Keratinocyte (primary cell): ENCODE results near the gene DYNAP. TPM values are rescaled to one million over a fixed set of nuclear protein-coding genes. Genes with fewer than 3 reads are reported as not detected.
A peak's percentile ranks its signal among the peaks of the same experiment; 100 is the strongest.

ENCODE experiments used
- DNase-seq: peaks from one replicate; pipeline ENCODE4 v3.0.0-alpha.2; 2011; ENCODE audit warnings: low read depth, missing footprints, low spot score
- FAIRE-seq: peaks from 2 replicates; lab custom pipeline; 2011; peaks lifted over from hg19 to GRCh38; lab: Jason Lieb, UNC
- H2AFZ ChIP-seq: 2 replicates; pipeline ENCODE4 v1.6.0; 2012; ENCODE audit warnings: low read length, control low read depth, inconsistent platforms; ENCODE audit not compliant: control insufficient read depth
- H3K27ac ChIP-seq: 2 replicates; pipeline ENCODE4 v1.5.1; 2011; ENCODE audit warnings: low read length; ENCODE audit not compliant: control insufficient read depth, insufficient read depth
- H3K27me3 ChIP-seq: 3 replicates; pipeline ENCODE4 v1.6.0; 2011; ENCODE audit warnings: low read length; ENCODE audit not compliant: control insufficient read depth, insufficient read depth; ENCODE audit errors: extremely low read depth
- H3K36me3 ChIP-seq, 2 experiments: 2 replicates in 1 of 2; 3 replicates in 1 of 2; pipeline ENCODE4 v1.5.1; 2011; ENCODE audit warnings: low read length in 2 of 2, mild to moderate bottlenecking in 1 of 2; ENCODE audit not compliant: control insufficient read depth in 2 of 2, insufficient read depth in 2 of 2; ENCODE audit errors: extremely low read depth in 1 of 2
- H3K4me1 ChIP-seq: 3 replicates; pipeline ENCODE4 v1.5.1; 2011; ENCODE audit warnings: low read length; ENCODE audit not compliant: control insufficient read depth, insufficient read depth; ENCODE audit errors: extremely low read depth
- H3K4me2 ChIP-seq: 3 replicates; pipeline ENCODE4 v1.6.0; 2011; ENCODE audit warnings: low read depth, low read length; ENCODE audit not compliant: control insufficient read depth, insufficient read depth; ENCODE audit errors: extremely low read depth
- H3K4me3 ChIP-seq, 3 experiments: fragments of 200-600 bp in 1 of 3; sonication (generic) in 1 of 3; 2 replicates in 2 of 3; 3 replicates in 1 of 3; pipeline ENCODE4 v1.5.1; 2011 to 2016; ENCODE audit warnings: low read length in 3 of 3, mild to moderate bottlenecking in 3 of 3, control low read depth in 2 of 3, inconsistent platforms in 1 of 3, low read depth in 1 of 3, mixed read lengths in 1 of 3, mixed run types in 1 of 3, moderate library complexity in 1 of 3; ENCODE audit not compliant: control insufficient read depth in 2 of 3, insufficient read depth in 2 of 3; ENCODE audit errors: extremely low read depth in 1 of 3
- H3K79me2 ChIP-seq: 2 replicates; pipeline ENCODE4 v1.6.0; 2012; ENCODE audit warnings: low read length; ENCODE audit not compliant: control insufficient read depth, insufficient read depth
- H3K9ac ChIP-seq: 3 replicates; pipeline ENCODE4 v1.6.0; 2011; ENCODE audit warnings: low read length; ENCODE audit not compliant: control insufficient read depth, insufficient read depth; ENCODE audit errors: extremely low read depth
- H3K9me1 ChIP-seq: 3 replicates; pipeline ENCODE4 v1.6.0; 2011; ENCODE audit warnings: low read length; ENCODE audit not compliant: control insufficient read depth, insufficient read depth; ENCODE audit errors: extremely low read depth
- H3K9me3 ChIP-seq: 2 replicates; pipeline ENCODE4 v1.5.1; 2012; ENCODE audit warnings: low read depth, low read length; ENCODE audit not compliant: control insufficient read depth
- H4K20me1 ChIP-seq: 3 replicates; pipeline ENCODE4 v1.6.0; 2011; ENCODE audit warnings: low read length; ENCODE audit not compliant: control insufficient read depth, insufficient read depth; ENCODE audit errors: extremely low read depth
- CTCF ChIP-seq, 3 experiments: IDR thresholded peaks in 1 of 3; conservative IDR thresholded peaks in 1 of 3; optimal IDR thresholded peaks in 1 of 3; 2 replicates in 2 of 3; 3 replicates in 1 of 3; pipeline versions ENCODE3 to v1.5.1; 2011; ENCODE audit warnings: low read length in 3 of 3, mild to moderate bottlenecking in 3 of 3, moderate library complexity in 2 of 3, control low read depth in 1 of 3, inconsistent platforms in 1 of 3; ENCODE audit not compliant: insufficient read depth in 2 of 3; ENCODE audit errors: extremely low read depth in 1 of 3
- EZH2 ChIP-seq: IDR thresholded peaks from one replicate; pipeline ENCODE4 v1.6.1; 2012; ENCODE audit warnings: inconsistent platforms, mild to moderate bottlenecking, low read length, moderate library complexity
- dilution Hi-C: fragments of 300-500 bp; cut with MboI; formaldehyde crosslinking; loops from one replicate; pipeline ENCODE4 v1.7.0; 2020; ENCODE audit warnings: low sequenced_read_pairs; ENCODE audit not compliant: extremely low pct_ligation_motif_present
- polyA plus RNA-seq, 5 experiments: library from polyadenylated mRNA; depleted of rRNA in 3 of 5; stranded (reverse) in 3 of 5; stranded (forward) in 1 of 5; unstranded in 1 of 5; fragments of >200 nt; gene quantifications; 1 replicate in 1 of 5; 2 replicates in 3 of 5; 3 replicates in 1 of 5; pipeline versions ENCODE4 v1.2.1 to v1.2.3, GENCODE V29; 2011 to 2012; ENCODE audit warnings: missing spikeins in 2 of 5, low read depth in 1 of 5, low replicate concordance in 1 of 5

Gene DYNAP
- polyA plus RNA-seq, 1 donor (not counting 4 experiments of a cell fraction or from before 2014, with no cell fraction given): not detected

GRCh38 chr18:54607213-54608027 is 16.4 kb downstream of the DYNAP start:
- Histone ChIP-seq H3K4me2 (peak overlapping the region; percentile 79), H4K20me1 (no peaks in the 10 kb centered on the region), H3K27ac (peak overlapping the region; percentile 27), H3K27me3 (no peaks in the 10 kb centered on the region), H3K4me3 (peak overlapping the region; percentile 10 to 56 (median 49)), H3K9ac (peak overlapping the region; percentile 33), H3K36me3 (no peaks in the 10 kb centered on the region), H2AFZ (peak overlapping the region; percentile 21), H3K79me2 (no peaks in the 10 kb centered on the region), H3K9me1 (no peaks in the 10 kb centered on the region), H3K9me3 (no peaks in the 10 kb centered on the region), H3K4me1 (peaks cover 7% of the 10 kb centered on the region)
- TF ChIP-seq CTCF (optimal IDR thresholded peaks at IDR 0.05 in 1 of 3, IDR thresholded peaks at IDR 0.05 in 1 of 3, conservative IDR thresholded peaks at IDR 0.05 in 1 of 3; ENCODE audit: extremely low read depth in 1 of 3, insufficient read depth in 2 of 3, low read length in 3 of 3) (no peak), EZH2 (no peak)
- dilution Hi-C loops: no loop called here
- FAIRE-seq: peak; percentile 44
- no peak for DNase-seq

- Histone ChIP-seq H3K27me3 (no peaks in the 10 kb centered on the region), H3K36me3 (no peaks in the 10 kb centered on the region), H3K79me2 (no peaks in the 10 kb centered on the region), H3K9me3 (no peaks in the 10 kb centered on the region), H3K9ac (peak overlapping the region; percentile 33), H4K20me1 (no peaks in the 10 kb centered on the region), H3K9me1 (no peaks in the 10 kb centered on the region), H3K4me3 (peak overlapping the region; percentile 10 to 56 (median 49)), H3K4me2 (peak overlapping the region; percentile 79), H2AFZ (peak overlapping the region; percentile 21), H3K27ac (peak overlapping the region; percentile 27), H3K4me1 (peaks cover 7% of the 10 kb centered on the region)
- no peak for FAIRE-seq
- DNase-seq: no peak
- dilution Hi-C loops: no loop called here
- TF ChIP-seq EZH2 (no peak), CTCF (optimal IDR thresholded peaks at IDR 0.05 in 1 of 3, IDR thresholded peaks at IDR 0.05 in 1 of 3, conservative IDR thresholded peaks at IDR 0.05 in 1 of 3; ENCODE audit: extremely low read depth in 1 of 3, insufficient read depth in 2 of 3, low read length in 3 of 3) (no peak)
These were observed 17.1 kb downstream of the DYNAP start for GRCh38 chr18:54608028-54608642.
